OCI-LY7 (cell line): ENCODE data around the gene MGME1. TPM values are rescaled to one million over a fixed set of nuclear protein-coding genes. Genes with fewer than 3 reads are reported as not detected.
A peak's percentile ranks its signal among the peaks of the same experiment; 100 is the strongest.

Experiments
- BruUV-seq: library from RNA; stranded (reverse); fragments of 400-500 nt; replicated peaks from 2 replicates; lab custom pipeline; 2021; lab: Mats Ljungman, UMichigan
- CTCF ChIA-PET: fragments of 300-600 bp; sonication (Branson Sonifier 250); formaldehyde crosslinking; loops from one replicate; lab custom pipeline; 2022; ENCODE audit warnings: antibody characterized with exemption; ENCODE audit not compliant: unreplicated experiment; lab: Charles Lee
- POLR2A ChIA-PET: fragments of 300-600 bp; sonication (Branson Sonifier 250); formaldehyde crosslinking; loops from one replicate; lab custom pipeline; 2022; ENCODE audit warnings: antibody characterized with exemption; lab: Charles Lee
- DNase-seq: peaks from one replicate; pipeline ENCODE4 v3.0.0-alpha.2; 2015; ENCODE audit warnings: low spot score
- H2AFZ ChIP-seq: fragments of 200-600 bp; sonication (generic), shearing (Covaris generic); 2 replicates; pipeline ENCODE4 v1.6.1; 2014; ENCODE audit warnings: mild to moderate bottlenecking, antibody characterized with exemption, low read length, moderate library complexity
- H3K27ac ChIP-seq: fragments of 200-600 bp; sonication (generic); 2 replicates; pipeline ENCODE4 v1.5.1; 2014; ENCODE audit warnings: mixed run types, low read depth, mild to moderate bottlenecking, moderate library complexity, low read length, inconsistent platforms; ENCODE audit not compliant: poor library complexity, severe bottlenecking
- H3K36me3 ChIP-seq: fragments of 200-600 bp; sonication (generic); 2 replicates; pipeline ENCODE4 v1.6.1; 2014; ENCODE audit warnings: mild to moderate bottlenecking, antibody characterized with exemption, low read length, moderate library complexity, mixed read lengths; ENCODE audit not compliant: insufficient read depth
- H3K4me1 ChIP-seq: fragments of 200-600 bp; sonication (generic); 2 replicates; pipeline ENCODE4 v1.5.1; 2014; ENCODE audit warnings: mild to moderate bottlenecking, low read length; ENCODE audit not compliant: insufficient read depth, poor library complexity, severe bottlenecking
- H3K4me2 ChIP-seq: fragments of 200-600 bp; sonication (generic); 2 replicates; pipeline ENCODE4 v1.6.1; 2014; ENCODE audit warnings: mild to moderate bottlenecking, low read length
- H3K4me3 ChIP-seq: fragments of 200-600 bp; sonication (generic); 2 replicates; pipeline ENCODE4 v1.5.1; 2014; ENCODE audit warnings: mild to moderate bottlenecking, low read depth, low read length; ENCODE audit not compliant: poor library complexity, severe bottlenecking
- H3K79me2 ChIP-seq: fragments of 200-600 bp; sonication (generic); 2 replicates; pipeline ENCODE4 v1.6.1; 2016; ENCODE audit warnings: low read depth, mild to moderate bottlenecking, low read length, moderate library complexity, mixed read lengths; ENCODE audit not compliant: insufficient read depth
- H3K9me2 ChIP-seq: fragments of 200-600 bp; sonication (generic); 2 replicates; pipeline ENCODE4 v1.6.1; 2016; ENCODE audit warnings: mild to moderate bottlenecking, low read length, mixed read lengths; ENCODE audit not compliant: insufficient read depth
- H3K9me3 ChIP-seq: fragments of 200-600 bp; sonication (generic); 2 replicates; pipeline ENCODE4 v1.6.1; 2014; ENCODE audit warnings: mild to moderate bottlenecking, mixed run types, low read length, mixed read lengths
- H4K20me1 ChIP-seq: fragments of 200-600 bp; sonication (generic); 2 replicates; pipeline ENCODE4 v1.6.1; 2014; ENCODE audit warnings: mild to moderate bottlenecking, antibody characterized with exemption, low read length, moderate library complexity, mixed read lengths; ENCODE audit not compliant: insufficient read depth
- CTCF ChIP-seq: fragments of 200-600 bp; sonication (generic); conservative IDR thresholded peaks from 2 replicates; pipeline ENCODE4 v1.5.1; 2014; ENCODE audit warnings: mild to moderate bottlenecking, antibody characterized with exemption, low read length, moderate library complexity, mixed read lengths
- EZH2phosphoT487 ChIP-seq: fragments of 200-600 bp; sonication (generic); IDR thresholded peaks from 2 replicates; pipeline ENCODE4 v1.6.1; 2018; ENCODE audit warnings: low read depth, borderline replicate concordance, mild to moderate bottlenecking, mixed run types, antibody characterized with exemption, low read length, moderate library complexity, mixed read lengths
- intact Hi-C: fragments of 100-400 bp; cut with micrococcal nuclease; formaldehyde crosslinking; loops from one replicate; pipeline ENCODE4 v1.10.0; 2022; ENCODE audit not compliant: unreplicated experiment
- total RNA-seq, 2 experiments: library from RNA; depleted of rRNA in 1 of 2; stranded (reverse); fragments of >200 nt in 1 of 2; shearing (Covaris generic) in 1 of 2; gene quantifications; 2 replicates each; pipeline ENCODE4 v1.2.3, GENCODE V29; 2014 to 2022

MGME1 gene
- total RNA-seq, 2 experiments from 2014 or later = 46.6 to 80.1 TPM

- intact Hi-C loops = loop anchor here (2.0 kb wide), 1 partner anchor 15 kb away; no protein-coding TSS in a partner anchor
- no peak for TF ChIP-seq EZH2phosphoT487
- TF ChIP-seq CTCF = no peak
- ChIA-PET CTCF (no interaction called here), POLR2A (interaction anchor here (1.4 to 3.9 kb wide), 5 partner anchors 10 to 28 kb away, joined by 3 to 28 read pairs (median 13); no protein-coding TSS in a partner anchor)
- BruUV-seq = no TSS peak
- H3K4me3 ChIP-seq = peak overlapping the region; percentile 97
- peaks cover 22% of the 10 kb centered on the region; the same call in 1 of the 2 replicates for H4K20me1 ChIP-seq
- H3K79me2 ChIP-seq = peaks cover 94% of the 10 kb centered on the region
- peaks cover 78% of the 10 kb centered on the region for H3K36me3 ChIP-seq
- H3K4me1 ChIP-seq = peaks cover 18% of the 10 kb centered on the region
- DNase-seq = no peak
- H3K4me2 ChIP-seq = peak overlapping the region; percentile 94
- peak overlapping the region; percentile 95 for H3K27ac ChIP-seq
- no peak overlapping the region for H2AFZ ChIP-seq
- no peaks in the 10 kb centered on the region for H3K9me3 ChIP-seq
- H3K9me2 ChIP-seq = no peaks in the 10 kb centered on the region
These were observed 3.3 kb downstream of the MGME1 start for GRCh38 chr20:17972121-17972520.

- Histone ChIP-seq H3K36me3 (peaks cover 86% of the 10 kb centered on the region), H3K4me2 (no peak overlapping the region), H3K4me3 (no peak overlapping the region), H3K27ac (no peak overlapping the region), H4K20me1 (peaks cover 5% of the 10 kb centered on the region; the same call in 1 of the 2 replicates), H3K79me2 (peaks cover 80% of the 10 kb centered on the region), H2AFZ (no peak overlapping the region), H3K9me2 (no peaks in the 10 kb centered on the region), H3K9me3 (no peaks in the 10 kb centered on the region), H3K4me1 (peaks cover 18% of the 10 kb centered on the region)
- intact Hi-C loops = no loop called here
- no TSS peak for BruUV-seq
- TF ChIP-seq CTCF (no peak), EZH2phosphoT487 (no peak)
- POLR2A ChIA-PET = interaction anchor here (0.6 to 1.4 kb wide), 2 partner anchors 14 to 380 kb away, joined by 3 read pairs; no protein-coding TSS in a partner anchor
- CTCF ChIA-PET = no interaction called here
- DNase-seq = no peak
These were observed 7.5 kb downstream of the MGME1 start for GRCh38 chr20:17976305-17976704.

GRCh38 chr20:17985388-17986018 is 16.7 kb downstream of the MGME1 start:
- peaks cover 72% of the 10 kb centered on the region for H3K79me2 ChIP-seq
- 0 out of 2 replicates have a peak, but pooled peaks cover 15% of the 10 kb centered on the region for H4K20me1 ChIP-seq
- H3K9me3 ChIP-seq = no peaks in the 10 kb centered on the region
- no peak overlapping the region for H3K4me2 ChIP-seq
- TF ChIP-seq CTCF (no peak), EZH2phosphoT487 (no peak)
- no peak overlapping the region for H3K4me3 ChIP-seq
- H2AFZ ChIP-seq = no peak overlapping the region
- peaks cover 96% of the 10 kb centered on the region for H3K36me3 ChIP-seq
- BruUV-seq = no TSS peak
- H3K9me2 ChIP-seq = no peaks in the 10 kb centered on the region
- H3K27ac ChIP-seq = no peak overlapping the region
- POLR2A ChIA-PET = interaction anchor here (0.6 kb wide), 1 partner anchor 10 kb away, joined by 4 read pairs; no protein-coding TSS in a partner anchor
- intact Hi-C loops = no loop called here
- H3K4me1 ChIP-seq = no peaks in the 10 kb centered on the region
- DNase-seq = no peak
- CTCF ChIA-PET = no interaction called here
